ENCODE measurements around the gene XKR8. TPM values are rescaled to one million over a fixed set of nuclear protein-coding genes. Genes with fewer than 3 reads are reported as not detected.
A peak's percentile ranks its signal among the peaks of the same experiment; 100 is the strongest.

Gene XKR8
- total RNA-seq, 1 donor from 2014 or later: 14.2 TPM

- peaks cover 4% of the 10 kb centered on the region for H3K9me3 Mint-ChIP-seq (ENCODE audit: unreplicated experiment)
- DNase-seq: no peak
- H3K4me3 Mint-ChIP-seq (ENCODE audit: unreplicated experiment): peak overlapping the region; percentile 67
- peaks cover 2% of the 10 kb centered on the region for H3K27me3 Mint-ChIP-seq (ENCODE audit: unreplicated experiment)
- no peaks in the 10 kb centered on the region for H3K36me3 Mint-ChIP-seq (ENCODE audit: unreplicated experiment)
- peaks cover 12% of the 10 kb centered on the region for H3K4me1 Mint-ChIP-seq (ENCODE audit: low read depth, unreplicated experiment)
- peak overlapping the region; percentile 33 for H3K27ac Mint-ChIP-seq (ENCODE audit: unreplicated experiment)
- TF ChIP-seq CTCF (IDR thresholded peaks at IDR 0.05; ENCODE audit: partially characterized antibody, unreplicated experiment): no peak
These were observed 1.2 kb downstream of the XKR8 start for GRCh38 chr1:27960762-27961645.

- H3K9me3 Mint-ChIP-seq (ENCODE audit: unreplicated experiment): peaks cover 4% of the 10 kb centered on the region
- peaks cover 17% of the 10 kb centered on the region for H3K4me1 Mint-ChIP-seq (ENCODE audit: low read depth, unreplicated experiment)
- H3K36me3 Mint-ChIP-seq (ENCODE audit: unreplicated experiment): no peaks in the 10 kb centered on the region
- peaks cover 2% of the 10 kb centered on the region for H3K27me3 Mint-ChIP-seq (ENCODE audit: unreplicated experiment)
- DNase-seq: no peak
- H3K4me3 Mint-ChIP-seq (ENCODE audit: unreplicated experiment): peak overlapping the region; percentile 67
- H3K27ac Mint-ChIP-seq (ENCODE audit: unreplicated experiment): peak overlapping the region; percentile 55
- no peak for TF ChIP-seq CTCF (IDR thresholded peaks at IDR 0.05; ENCODE audit: partially characterized antibody, unreplicated experiment)
These were observed 2.0 kb downstream of the XKR8 start for GRCh38 chr1:27961646-27962221.

- TF ChIP-seq CTCF (IDR thresholded peaks at IDR 0.05; ENCODE audit: partially characterized antibody, unreplicated experiment): no peak
- Mint-ChIP-seq H3K4me1 (ENCODE audit: low read depth, unreplicated experiment) (peaks cover 28% of the 10 kb centered on the region), H3K4me3 (ENCODE audit: unreplicated experiment) (no peak overlapping the region), H3K27me3 (ENCODE audit: unreplicated experiment) (peaks cover under 1% of the 10 kb centered on the region), H3K9me3 (ENCODE audit: unreplicated experiment) (peaks cover 4% of the 10 kb centered on the region), H3K27ac (ENCODE audit: unreplicated experiment) (no peak overlapping the region), H3K36me3 (ENCODE audit: unreplicated experiment) (no peaks in the 10 kb centered on the region)
- DNase-seq: no peak
These were observed 3.6 kb downstream of the XKR8 start for GRCh38 chr1:27963393-27963792.

- Mint-ChIP-seq H3K4me3 (ENCODE audit: unreplicated experiment) (peak overlapping the region; percentile 50), H3K27ac (ENCODE audit: unreplicated experiment) (no peak overlapping the region), H3K4me1 (ENCODE audit: low read depth, unreplicated experiment) (peaks cover 46% of the 10 kb centered on the region), H3K36me3 (ENCODE audit: unreplicated experiment) (no peaks in the 10 kb centered on the region), H3K9me3 (ENCODE audit: unreplicated experiment) (peaks cover 6% of the 10 kb centered on the region), H3K27me3 (ENCODE audit: unreplicated experiment) (peaks cover 3% of the 10 kb centered on the region)
- no peak for TF ChIP-seq CTCF (IDR thresholded peaks at IDR 0.05; ENCODE audit: partially characterized antibody, unreplicated experiment)
- DNase-seq: no peak
These were observed 6.8 kb downstream of the XKR8 start for GRCh38 chr1:27966402-27967105.
